ENCODE data around the gene MMP24OS. TPM values are rescaled to one million over a fixed set of nuclear protein-coding genes. Genes with fewer than 3 reads are reported as not detected.

Gene MMP24OS
- total RNA-seq, 1 experiment from 2014 or later = 42.3 TPM

GRCh38 chr20:35296101-35296554 is 18.2 kb upstream of the MMP24OS start:
- TF ChIP-seq CTCF (IDR thresholded peaks at IDR 0.05; ENCODE audit: insufficient read depth in 1 of 2, low read depth in 1 of 2, low read length in 1 of 2, severe bottlenecking in 1 of 2, unreplicated experiment in 1 of 2) = no peak
- no TSS peak for BruUV-seq (replicated peaks)
- no peaks in the 10 kb centered on the region for H3K9me3 Mint-ChIP-seq (ENCODE audit: unreplicated experiment)
- no peak overlapping the region for H3K27ac Mint-ChIP-seq (ENCODE audit: unreplicated experiment)
- CTCF ChIA-PET = interaction anchor here (1.5 to 1.9 kb wide), 3 partner anchors 9 to 24 kb away, joined by 6 read pairs; partner anchors contain the start of gene EIF6
- H3K27me3 Mint-ChIP-seq (ENCODE audit: insufficient read depth, unreplicated experiment) = no peaks in the 10 kb centered on the region
- no peaks in the 10 kb centered on the region for H3K9me3 ChIP-seq
- H3K4me1 Mint-ChIP-seq (ENCODE audit: low read depth, unreplicated experiment) = peaks cover 17% of the 10 kb centered on the region
- H3K4me3 ChIP-seq (ENCODE audit: low read depth, low read length) = no peak overlapping the region
- peaks cover 5% of the 10 kb centered on the region for H3K36me3 Mint-ChIP-seq (ENCODE audit: insufficient read depth, unreplicated experiment)
- H3K4me1 ChIP-seq = peaks cover 12% of the 10 kb centered on the region
- H3K36me3 ChIP-seq (ENCODE audit: control insufficient read depth, insufficient read depth, low read length) = no peaks in the 10 kb centered on the region
- POLR2A ChIA-PET = no interaction called here
- H3K4me3 Mint-ChIP-seq (ENCODE audit: unreplicated experiment) = no peak overlapping the region
- no peak for DNase-seq
- intact Hi-C loops (cut with micrococcal nuclease; ENCODE audit: unreplicated experiment) = no loop called here
- H3K27me3 ChIP-seq (replicated peaks; ENCODE audit: control insufficient read depth, insufficient read depth, low read length) = no peaks in the 10 kb centered on the region

- ChIA-PET POLR2A (no interaction called here), CTCF (interaction anchor here (0.5 to 2.9 kb wide), 3 partner anchors 9 to 695 kb away, joined by 3 to 17 read pairs (median 4); no protein-coding TSS in a partner anchor)
- DNase-seq = no peak
- Histone ChIP-seq H3K4me3 (ENCODE audit: low read depth, low read length) (no peak overlapping the region), H3K27me3 (replicated peaks; ENCODE audit: control insufficient read depth, insufficient read depth, low read length) (no peaks in the 10 kb centered on the region), H3K9me3 (no peaks in the 10 kb centered on the region), H3K36me3 (ENCODE audit: control insufficient read depth, insufficient read depth, low read length) (no peaks in the 10 kb centered on the region), H3K4me1 (peaks cover 12% of the 10 kb centered on the region)
- intact Hi-C loops (cut with micrococcal nuclease; ENCODE audit: unreplicated experiment) = no loop called here
- H3K9me3 Mint-ChIP-seq (ENCODE audit: unreplicated experiment) = no peaks in the 10 kb centered on the region
- H3K27ac Mint-ChIP-seq (ENCODE audit: unreplicated experiment) = no peak overlapping the region
- H3K27me3 Mint-ChIP-seq (ENCODE audit: insufficient read depth, unreplicated experiment) = no peaks in the 10 kb centered on the region
- TF ChIP-seq CTCF (IDR thresholded peaks at IDR 0.05; ENCODE audit: insufficient read depth in 1 of 2, low read depth in 1 of 2, low read length in 1 of 2, severe bottlenecking in 1 of 2, unreplicated experiment in 1 of 2) = no peak
- peaks cover 5% of the 10 kb centered on the region for H3K36me3 Mint-ChIP-seq (ENCODE audit: insufficient read depth, unreplicated experiment)
- no peak overlapping the region for H3K4me3 Mint-ChIP-seq (ENCODE audit: unreplicated experiment)
- H3K4me1 Mint-ChIP-seq (ENCODE audit: low read depth, unreplicated experiment) = peaks cover 17% of the 10 kb centered on the region
- BruUV-seq (replicated peaks) = no TSS peak
Observed at GRCh38 chr20:35295674-35296073, 17.8 kb upstream of the MMP24OS start.

- H3K4me1 Mint-ChIP-seq (ENCODE audit: low read depth, unreplicated experiment) = peaks cover 17% of the 10 kb centered on the region
- H3K27me3 Mint-ChIP-seq (ENCODE audit: insufficient read depth, unreplicated experiment) = no peaks in the 10 kb centered on the region
- DNase-seq = no peak
- intact Hi-C loops (cut with micrococcal nuclease; ENCODE audit: unreplicated experiment) = no loop called here
- H3K4me3 ChIP-seq (ENCODE audit: low read depth, low read length) = no peak overlapping the region
- no peaks in the 10 kb centered on the region for H3K9me3 Mint-ChIP-seq (ENCODE audit: unreplicated experiment)
- H3K27ac Mint-ChIP-seq (ENCODE audit: unreplicated experiment) = no peak overlapping the region
- no TSS peak for BruUV-seq (replicated peaks)
- H3K36me3 Mint-ChIP-seq (ENCODE audit: insufficient read depth, unreplicated experiment) = peaks cover 5% of the 10 kb centered on the region
- no peak overlapping the region for H3K4me3 Mint-ChIP-seq (ENCODE audit: unreplicated experiment)
- H3K27me3 ChIP-seq (replicated peaks; ENCODE audit: control insufficient read depth, insufficient read depth, low read length) = no peaks in the 10 kb centered on the region
- no peaks in the 10 kb centered on the region for H3K36me3 ChIP-seq (ENCODE audit: control insufficient read depth, insufficient read depth, low read length)
- POLR2A ChIA-PET = no interaction called here
- TF ChIP-seq CTCF (IDR thresholded peaks at IDR 0.05; ENCODE audit: insufficient read depth in 1 of 2, low read depth in 1 of 2, low read length in 1 of 2, severe bottlenecking in 1 of 2, unreplicated experiment in 1 of 2) = no peak
- no peaks in the 10 kb centered on the region for H3K9me3 ChIP-seq
- CTCF ChIA-PET = interaction anchor here (0.6 to 2.9 kb wide), 3 partner anchors 10 to 31 kb away, joined by 3 to 17 read pairs (median 4); no protein-coding TSS in a partner anchor
- peaks cover 12% of the 10 kb centered on the region for H3K4me1 ChIP-seq
Observed at GRCh38 chr20:35295058-35295457, 17.1 kb upstream of the MMP24OS start.
